Stimulated activated naive CD8-positive, alpha-beta T cell treated with anti-CD3 and anti-CD28 coated beads, Interleukin-15, Interleukin-2, amounts not matched to agents 100 ng/mL and 50 ng/mL, for 24 hours (primary cell): ENCODE results near the gene AGAP2.
A peak's percentile ranks its signal among the peaks of the same experiment; 100 is the strongest.

Source experiments
- H3K27ac Mint-ChIP-seq: one replicate; pipeline ENCODE4 v1.8.0; 2021; ENCODE audit warnings: mild to moderate bottlenecking, mixed read lengths
- H3K27me3 Mint-ChIP-seq: one replicate; pipeline ENCODE4 v1.8.0; 2021; ENCODE audit warnings: mixed read lengths
- H3K36me3 Mint-ChIP-seq: one replicate; pipeline ENCODE4 v1.8.0; 2021; ENCODE audit warnings: low read depth, mixed read lengths
- H3K4me1 Mint-ChIP-seq: one replicate; pipeline ENCODE4 v1.8.0; 2021; ENCODE audit warnings: low read depth, mixed read lengths
- H3K4me3 Mint-ChIP-seq: one replicate; pipeline ENCODE4 v1.8.0; 2021; ENCODE audit warnings: mild to moderate bottlenecking, mixed read lengths
- H3K9me3 Mint-ChIP-seq: one replicate; pipeline ENCODE4 v1.8.0; 2021; ENCODE audit warnings: mixed read lengths

The AGAP2 gene

GRCh38 chr12:57761391-57761998 is 23.0 kb upstream of the AGAP2 start:
- no peak overlapping the region for H3K27ac Mint-ChIP-seq
- H3K4me1 Mint-ChIP-seq: peaks cover 44% of the 10 kb centered on the region
- H3K36me3 Mint-ChIP-seq: peaks cover 53% of the 10 kb centered on the region
- H3K27me3 Mint-ChIP-seq: peaks cover 12% of the 10 kb centered on the region
- H3K9me3 Mint-ChIP-seq: no peaks in the 10 kb centered on the region
- H3K4me3 Mint-ChIP-seq: no peak overlapping the region

GRCh38 chr12:57760347-57760982 is 21.9 kb upstream of the AGAP2 start:
- Mint-ChIP-seq H3K9me3 (no peaks in the 10 kb centered on the region), H3K4me1 (peaks cover 40% of the 10 kb centered on the region), H3K27ac (no peak overlapping the region), H3K4me3 (no peak overlapping the region), H3K27me3 (peaks cover 8% of the 10 kb centered on the region), H3K36me3 (peaks cover 53% of the 10 kb centered on the region)

DNA sequence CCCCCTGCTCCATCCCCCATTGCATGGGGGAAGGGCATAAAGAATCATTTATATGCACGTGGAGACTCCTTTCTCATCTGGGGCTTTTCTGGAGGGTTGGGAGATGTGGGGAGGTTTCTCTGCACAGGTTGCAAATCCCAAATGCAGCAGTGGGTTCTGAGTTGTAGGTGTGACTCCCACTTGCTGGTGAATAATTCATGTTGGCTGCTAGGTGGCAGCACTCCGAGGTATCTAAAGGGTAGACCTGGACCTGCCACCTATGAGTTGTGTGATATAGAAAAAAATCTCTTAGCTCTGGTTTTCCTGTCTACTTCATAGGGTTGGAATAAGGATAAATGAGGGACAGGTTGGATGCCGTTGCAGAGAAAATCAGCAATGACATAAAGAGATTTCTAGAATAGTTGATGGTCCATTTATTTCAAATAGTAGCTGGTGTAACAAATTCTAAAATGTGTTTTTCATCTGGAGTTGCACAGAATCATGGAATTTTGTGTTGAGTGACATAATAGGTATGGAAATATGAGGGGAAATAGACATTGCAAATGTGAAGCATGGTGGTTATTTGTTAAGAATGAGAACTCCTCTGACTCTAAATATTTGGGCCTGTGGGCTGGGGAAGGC is 20.9 kb upstream of the AGAP2 start:
- Mint-ChIP-seq H3K4me1 (peaks cover 34% of the 10 kb centered on the region), H3K9me3 (no peaks in the 10 kb centered on the region), H3K4me3 (no peak overlapping the region), H3K27me3 (peaks cover 7% of the 10 kb centered on the region), H3K36me3 (peaks cover 48% of the 10 kb centered on the region), H3K27ac (no peak overlapping the region)

DNA sequence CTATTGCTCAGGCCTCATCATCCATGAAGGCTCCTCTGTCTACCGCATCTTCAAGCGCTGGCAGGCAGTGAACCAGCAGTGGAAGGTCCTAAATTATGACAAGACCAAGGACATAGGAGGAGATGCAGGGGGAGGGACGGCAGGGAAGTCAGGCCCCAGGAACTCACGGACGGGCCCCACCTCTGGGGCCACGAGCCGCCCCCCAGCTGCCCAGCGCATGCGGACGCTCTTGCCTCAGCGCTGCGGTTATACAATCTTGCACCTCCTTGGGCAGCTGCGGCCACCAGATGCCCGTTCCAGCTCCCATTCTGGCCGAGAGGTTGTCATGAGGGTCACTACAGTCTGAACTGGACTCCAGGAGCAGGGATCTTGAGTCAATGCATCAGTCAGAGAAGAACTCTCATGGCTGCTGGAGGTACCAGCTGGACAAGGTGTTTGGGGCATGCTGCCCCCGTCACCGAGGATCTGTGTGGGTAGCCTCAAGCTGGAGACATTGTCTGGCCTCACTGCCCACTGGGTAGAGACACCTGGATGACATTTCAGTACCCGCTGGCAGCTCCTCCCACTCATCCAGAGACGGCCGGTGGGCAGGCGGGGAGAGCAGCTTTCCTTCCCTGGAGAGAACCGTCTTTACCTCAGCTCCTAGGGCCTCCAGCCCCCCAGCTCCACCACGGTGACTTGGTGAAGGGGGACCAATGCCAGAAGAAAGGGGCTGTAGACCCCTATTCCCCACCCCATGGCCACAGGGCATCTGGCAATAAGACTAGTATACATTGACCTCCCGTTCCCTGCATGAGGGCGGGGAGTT is 20.2 kb upstream of the AGAP2 start:
- H3K27ac Mint-ChIP-seq: no peak overlapping the region
- no peak overlapping the region for H3K4me3 Mint-ChIP-seq
- H3K27me3 Mint-ChIP-seq: peaks cover 3% of the 10 kb centered on the region
- H3K4me1 Mint-ChIP-seq: peaks cover 35% of the 10 kb centered on the region
- H3K9me3 Mint-ChIP-seq: no peaks in the 10 kb centered on the region
- peaks cover 41% of the 10 kb centered on the region for H3K36me3 Mint-ChIP-seq

GRCh38 chr12:57757771-57758170 is 19.2 kb upstream of the AGAP2 start:
- Mint-ChIP-seq H3K36me3 (peaks cover 31% of the 10 kb centered on the region), H3K9me3 (no peaks in the 10 kb centered on the region), H3K27ac (no peak overlapping the region), H3K4me1 (peaks cover 39% of the 10 kb centered on the region), H3K4me3 (no peak overlapping the region), H3K27me3 (no peaks in the 10 kb centered on the region)

- H3K27me3 Mint-ChIP-seq: no peaks in the 10 kb centered on the region
- no peaks in the 10 kb centered on the region for H3K9me3 Mint-ChIP-seq
- H3K4me3 Mint-ChIP-seq: peak overlapping the region; percentile 81
- H3K36me3 Mint-ChIP-seq: peaks cover 25% of the 10 kb centered on the region
- H3K4me1 Mint-ChIP-seq: peaks cover 46% of the 10 kb centered on the region
- H3K27ac Mint-ChIP-seq: peak overlapping the region; percentile 69
Observed at GRCh38 chr12:57756406-57757341, 18.1 kb upstream of the AGAP2 start.

DNA sequence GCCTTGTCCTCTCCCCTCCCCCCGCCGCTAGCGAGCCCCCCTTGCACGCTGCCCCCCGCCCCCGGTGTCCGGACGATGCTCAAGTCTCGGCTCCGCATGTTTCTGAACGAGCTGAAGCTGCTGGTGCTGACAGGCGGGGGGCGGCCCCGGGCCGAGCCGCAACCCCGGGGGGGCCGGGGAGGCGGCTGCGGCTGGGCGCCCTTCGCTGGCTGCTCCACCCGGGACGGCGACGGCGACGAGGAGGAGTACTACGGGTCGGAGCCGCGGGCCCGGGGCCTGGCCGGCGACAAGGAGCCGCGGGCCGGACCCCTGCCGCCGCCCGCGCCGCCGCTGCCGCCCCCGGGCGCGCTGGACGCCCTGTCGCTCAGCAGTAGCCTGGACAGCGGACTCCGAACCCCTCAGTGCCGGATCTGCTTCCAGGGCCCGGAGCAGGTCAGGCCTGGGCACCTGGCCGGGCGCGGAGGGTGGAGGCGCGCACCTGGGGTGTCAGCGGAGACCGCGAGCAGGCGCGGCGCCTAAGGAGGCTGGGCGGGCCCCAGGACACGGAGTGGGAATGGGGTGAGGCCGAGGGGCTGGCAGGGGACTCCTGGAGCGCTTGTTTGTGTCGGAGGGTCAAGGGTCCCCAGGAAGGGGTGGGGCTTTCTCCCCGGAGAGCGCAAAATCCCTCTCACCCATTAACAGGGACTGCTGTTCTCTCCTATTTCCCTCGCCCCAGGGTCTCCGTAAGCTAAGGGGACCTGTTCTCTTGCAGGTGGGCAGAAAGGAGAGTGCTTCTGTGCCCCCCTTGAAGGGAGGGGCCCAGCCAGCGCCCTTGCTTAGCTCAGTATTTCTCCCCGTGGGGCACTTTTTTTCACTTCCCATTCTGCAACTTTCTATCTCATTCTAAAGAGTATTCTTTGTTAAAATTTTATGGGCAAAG is 17.2 kb upstream of the AGAP2 start:
- peak overlapping the region; percentile 69 for H3K27ac Mint-ChIP-seq
- H3K4me3 Mint-ChIP-seq: peak overlapping the region; percentile 81
- H3K9me3 Mint-ChIP-seq: no peaks in the 10 kb centered on the region
- H3K36me3 Mint-ChIP-seq: peaks cover 26% of the 10 kb centered on the region
- peaks cover 55% of the 10 kb centered on the region for H3K4me1 Mint-ChIP-seq
- no peaks in the 10 kb centered on the region for H3K27me3 Mint-ChIP-seq

GRCh38 chr12:57755194-57755453 is 16.6 kb upstream of the AGAP2 start:
- Mint-ChIP-seq H3K27me3 (no peaks in the 10 kb centered on the region), H3K4me1 (peaks cover 61% of the 10 kb centered on the region), H3K9me3 (no peaks in the 10 kb centered on the region), H3K36me3 (peaks cover 30% of the 10 kb centered on the region), H3K27ac (no peak overlapping the region), H3K4me3 (no peak overlapping the region)

GRCh38 chr12:57754411-57755193 is 16.1 kb upstream of the AGAP2 start, which contains the start of gene MARCHF9:
Gene MARCHF9 (plus strand): TSS chr12:57755103. CDS start chr12:57755529, 426 bp downstream.
- H3K4me1 Mint-ChIP-seq: peaks cover 59% of the 10 kb centered on the region
- H3K27ac Mint-ChIP-seq: peak within 1 kb of the TSS; percentile 79
- H3K27me3 Mint-ChIP-seq: no peaks in the 10 kb centered on the region
- no peaks in the 10 kb centered on the region for H3K9me3 Mint-ChIP-seq
- H3K4me3 Mint-ChIP-seq: peak within 1 kb of the TSS; percentile 83
- peaks cover 27% of the 10 kb centered on the region for H3K36me3 Mint-ChIP-seq

DNA sequence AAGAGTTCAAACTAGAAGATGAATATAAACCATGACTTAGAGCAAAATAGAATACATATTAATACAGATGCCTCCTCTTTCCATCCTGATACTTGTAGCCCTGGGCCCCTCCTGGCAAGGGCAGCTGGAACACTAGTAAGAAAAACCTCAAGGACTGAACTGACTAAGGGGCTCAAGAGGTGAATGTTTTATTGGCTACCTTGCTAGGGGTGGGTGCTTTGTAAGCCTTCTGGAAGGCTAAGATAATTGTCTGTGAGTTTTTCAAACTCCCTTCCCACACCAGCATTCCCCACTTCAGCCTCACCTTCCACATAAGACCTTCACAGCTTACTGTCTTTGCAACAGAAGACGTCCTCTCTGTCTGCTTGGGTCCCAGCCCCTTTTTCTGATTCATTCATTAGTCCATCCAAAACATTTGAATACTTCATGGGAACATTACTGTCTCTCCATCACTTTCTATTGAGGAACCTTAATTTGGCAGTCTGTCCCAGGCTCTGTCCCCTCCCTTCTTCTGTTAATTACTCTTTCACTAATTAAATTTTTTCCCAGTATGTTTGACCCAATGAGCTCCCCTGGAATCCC is 15.3 kb upstream of the AGAP2 start:
- Mint-ChIP-seq H3K27me3 (no peaks in the 10 kb centered on the region), H3K9me3 (no peaks in the 10 kb centered on the region), H3K27ac (peak overlapping the region; percentile 56), H3K36me3 (peaks cover 29% of the 10 kb centered on the region), H3K4me3 (peak overlapping the region; percentile 96), H3K4me1 (peaks cover 60% of the 10 kb centered on the region)

- H3K36me3 Mint-ChIP-seq: peaks cover 39% of the 10 kb centered on the region
- peak overlapping the region; percentile 97 for H3K27ac Mint-ChIP-seq
- no peaks in the 10 kb centered on the region for H3K27me3 Mint-ChIP-seq
- H3K4me3 Mint-ChIP-seq: peak overlapping the region; percentile 96
- H3K9me3 Mint-ChIP-seq: no peaks in the 10 kb centered on the region
- peaks cover 60% of the 10 kb centered on the region for H3K4me1 Mint-ChIP-seq
Observed at GRCh38 chr12:57752668-57753000, 14.1 kb upstream of the AGAP2 start.

GRCh38 chr12:57751788-57752667 is 13.5 kb upstream of the AGAP2 start, which contains the start of gene CDK4:
Gene CDK4 (minus strand): TSS chr12:57752310. CDS start chr12:57751717, 593 bp downstream.
- peaks cover 63% of the 10 kb centered on the region for H3K4me1 Mint-ChIP-seq
- H3K27me3 Mint-ChIP-seq: no peaks in the 10 kb centered on the region
- H3K27ac Mint-ChIP-seq: peak within 1 kb of the TSS; percentile 97
- H3K4me3 Mint-ChIP-seq: peak within 1 kb of the TSS; percentile 96
- peaks cover 44% of the 10 kb centered on the region for H3K36me3 Mint-ChIP-seq
- no peaks in the 10 kb centered on the region for H3K9me3 Mint-ChIP-seq
